ENCODE data around the gene BTBD9. TPM values are rescaled to one million over a fixed set of nuclear protein-coding genes. Genes with fewer than 3 reads are reported as not detected.

Gene BTBD9
- 10 to 100 TPM; 15.1 to 17.6 (median 15.5) TPM for polyA plus RNA-seq (ENCODE audit: insufficient read length in 3 of 3)
- long read RNA-seq, donor 1: 0 reads
- long read RNA-seq, donor 2: 0 reads
- long read RNA-seq, donor 3: 0 reads
- long read RNA-seq, donor 4: 0 reads
- long read RNA-seq, donor 5: 0 reads
- long read RNA-seq, donor 6: 0 reads
- long read RNA-seq, donor 7: 0 reads
- long read RNA-seq, donor 8: 0 reads
- long read RNA-seq, donor 9: 0 reads
- long read RNA-seq, donor 10, partial matches to known transcripts: 0 of 2 reads
- long read RNA-seq, donor 10, other reads (novel, unspliced or antisense): 0 of 2 reads
- long read RNA-seq, donor 11: 0 reads
- long read RNA-seq, donor 12: 0 reads
- long read RNA-seq, donor 13: 0 reads
- long read RNA-seq, donor 14: 0 reads
- long read RNA-seq, donor 15: 0 reads
- long read RNA-seq, donor 16, partial matches to known transcripts: 5 of 5 reads
- long read RNA-seq, donor 16, other reads (novel, unspliced or antisense): 0 of 5 reads

GRCh38 chr6:38639498-38640215 is at the start of gene BTBD9:
TSS of gene BTBD9 (minus strand) at chr6:38639929.
- peak; percentile 72 to 85 (median 81) for DNase-seq (ENCODE audit: extremely low read depth in 1 of 11, low read depth in 9 of 11, low spot score in 4 of 11)

GRCh38 chr6:38688579-38689087 is 48.9 kb upstream of the BTBD9 start:
- DNase-seq (ENCODE audit: extremely low read depth in 1 of 11, low read depth in 9 of 11, low spot score in 4 of 11): no peak

GRCh38 chr6:38687549-38687948 is 47.8 kb upstream of the BTBD9 start:
- DNase-seq (ENCODE audit: extremely low read depth in 1 of 11, low read depth in 9 of 11, low spot score in 4 of 11): no peak

GRCh38 chr6:38687043-38687353 is 47.3 kb upstream of the BTBD9 start:
- DNase-seq (ENCODE audit: extremely low read depth in 1 of 11, low read depth in 9 of 11, low spot score in 4 of 11): no peak

GRCh38 chr6:38686270-38687042 is 46.7 kb upstream of the BTBD9 start:
- DNase-seq (ENCODE audit: extremely low read depth in 1 of 11, low read depth in 9 of 11, low spot score in 4 of 11): no peak

- no peak for DNase-seq (ENCODE audit: extremely low read depth in 1 of 11, low read depth in 9 of 11, low spot score in 4 of 11)
These were observed 45.2 kb upstream of the BTBD9 start for GRCh38 chr6:38684904-38685303.

GRCh38 chr6:38684237-38684636 is 44.5 kb upstream of the BTBD9 start:
- no peak for DNase-seq (ENCODE audit: extremely low read depth in 1 of 11, low read depth in 9 of 11, low spot score in 4 of 11)

- DNase-seq (ENCODE audit: extremely low read depth in 1 of 11, low read depth in 9 of 11, low spot score in 4 of 11): no peak
These were observed 42.1 kb upstream of the BTBD9 start for GRCh38 chr6:38681850-38682249.

GRCh38 chr6:38679668-38680067 is 39.9 kb upstream of the BTBD9 start:
- DNase-seq (ENCODE audit: extremely low read depth in 1 of 11, low read depth in 9 of 11, low spot score in 4 of 11): no peak

- DNase-seq (ENCODE audit: extremely low read depth in 1 of 11, low read depth in 9 of 11, low spot score in 4 of 11): no peak
These were observed 38.5 kb upstream of the BTBD9 start for GRCh38 chr6:38678178-38678760.

GRCh38 chr6:38676974-38677544 is 37.3 kb upstream of the BTBD9 start:
- no peak for DNase-seq (ENCODE audit: extremely low read depth in 1 of 11, low read depth in 9 of 11, low spot score in 4 of 11)

GRCh38 chr6:38676236-38676973 is 36.7 kb upstream of the BTBD9 start:
- no peak for DNase-seq (ENCODE audit: extremely low read depth in 1 of 11, low read depth in 9 of 11, low spot score in 4 of 11)

- DNase-seq (ENCODE audit: extremely low read depth in 1 of 11, low read depth in 9 of 11, low spot score in 4 of 11): no peak
These were observed 33.9 kb upstream of the BTBD9 start for GRCh38 chr6:38673397-38674165.

- DNase-seq (ENCODE audit: extremely low read depth in 1 of 11, low read depth in 9 of 11, low spot score in 4 of 11): peak; percentile 5 to 39 (median 18)
These were observed 32.2 kb upstream of the BTBD9 start for GRCh38 chr6:38671885-38672467.

- DNase-seq (ENCODE audit: extremely low read depth in 1 of 11, low read depth in 9 of 11, low spot score in 4 of 11): no peak
These were observed 18.9 kb upstream of the BTBD9 start for GRCh38 chr6:38658418-38659167.

- DNase-seq (ENCODE audit: extremely low read depth in 1 of 11, low read depth in 9 of 11, low spot score in 4 of 11): no peak
These were observed 17.2 kb upstream of the BTBD9 start for GRCh38 chr6:38656896-38657295.
